ENCODE results near the gene VPS39.
"Not testable (repeated sequence)": the region's sequence is repeated elsewhere in the genome, so short reads cannot be mapped to it uniquely, and the experiment has no call there.

Gene VPS39, protein sequence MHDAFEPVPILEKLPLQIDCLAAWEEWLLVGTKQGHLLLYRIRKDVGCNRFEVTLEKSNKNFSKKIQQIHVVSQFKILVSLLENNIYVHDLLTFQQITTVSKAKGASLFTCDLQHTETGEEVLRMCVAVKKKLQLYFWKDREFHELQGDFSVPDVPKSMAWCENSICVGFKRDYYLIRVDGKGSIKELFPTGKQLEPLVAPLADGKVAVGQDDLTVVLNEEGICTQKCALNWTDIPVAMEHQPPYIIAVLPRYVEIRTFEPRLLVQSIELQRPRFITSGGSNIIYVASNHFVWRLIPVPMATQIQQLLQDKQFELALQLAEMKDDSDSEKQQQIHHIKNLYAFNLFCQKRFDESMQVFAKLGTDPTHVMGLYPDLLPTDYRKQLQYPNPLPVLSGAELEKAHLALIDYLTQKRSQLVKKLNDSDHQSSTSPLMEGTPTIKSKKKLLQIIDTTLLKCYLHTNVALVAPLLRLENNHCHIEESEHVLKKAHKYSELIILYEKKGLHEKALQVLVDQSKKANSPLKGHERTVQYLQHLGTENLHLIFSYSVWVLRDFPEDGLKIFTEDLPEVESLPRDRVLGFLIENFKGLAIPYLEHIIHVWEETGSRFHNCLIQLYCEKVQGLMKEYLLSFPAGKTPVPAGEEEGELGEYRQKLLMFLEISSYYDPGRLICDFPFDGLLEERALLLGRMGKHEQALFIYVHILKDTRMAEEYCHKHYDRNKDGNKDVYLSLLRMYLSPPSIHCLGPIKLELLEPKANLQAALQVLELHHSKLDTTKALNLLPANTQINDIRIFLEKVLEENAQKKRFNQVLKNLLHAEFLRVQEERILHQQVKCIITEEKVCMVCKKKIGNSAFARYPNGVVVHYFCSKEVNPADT
- total RNA-seq = 89.8 to 124 reads per million in 2 donors

DNA sequence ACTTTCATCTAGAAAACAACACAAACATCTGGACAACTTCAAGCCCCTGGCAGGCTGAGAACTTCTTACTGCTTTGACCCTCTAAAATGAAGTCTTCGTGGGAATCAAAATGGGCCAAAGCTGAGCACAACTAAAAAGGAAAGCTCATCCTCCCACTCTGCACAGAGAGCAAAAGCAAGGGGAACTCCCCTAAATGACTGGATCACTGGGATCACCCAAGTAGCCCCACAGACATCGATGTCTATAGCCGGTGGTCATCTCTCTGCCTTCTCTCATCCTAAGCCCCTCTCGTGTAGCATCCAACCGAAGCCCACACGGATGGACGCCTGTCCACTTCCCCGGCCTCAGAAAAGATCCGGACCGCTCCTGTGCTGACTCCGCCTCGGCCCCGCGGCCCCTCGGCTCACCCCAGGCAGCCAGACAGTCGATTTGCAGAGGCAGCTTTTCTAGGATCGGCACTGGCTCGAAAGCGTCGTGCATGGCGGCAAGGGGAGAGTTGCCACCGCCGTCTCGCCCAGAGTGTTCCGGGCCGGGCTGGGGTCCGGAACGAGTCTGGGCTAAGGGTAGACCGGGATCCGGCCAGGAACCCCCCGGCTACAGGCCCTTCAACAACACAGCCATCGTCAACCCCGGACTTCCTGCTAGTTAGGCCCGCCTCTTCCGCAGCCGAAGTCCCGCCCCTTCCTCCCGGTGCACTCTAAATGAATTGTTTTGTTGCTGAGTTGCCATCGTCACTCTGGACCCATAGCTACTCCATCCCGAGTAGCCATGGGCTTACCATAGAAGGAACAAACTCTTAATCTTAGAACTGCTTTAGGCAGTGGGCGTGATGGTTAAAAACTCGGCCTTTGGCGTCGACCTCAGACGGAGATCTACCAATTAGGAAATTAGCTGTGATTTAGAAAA is at the start of gene VPS39:
VPS39 (minus strand) TSS at position 631 of the 906 bp plus-strand sequence; CDS start at position 480, 151 bp downstream.
- peak; percentile 72 for DNase-seq

DNA sequence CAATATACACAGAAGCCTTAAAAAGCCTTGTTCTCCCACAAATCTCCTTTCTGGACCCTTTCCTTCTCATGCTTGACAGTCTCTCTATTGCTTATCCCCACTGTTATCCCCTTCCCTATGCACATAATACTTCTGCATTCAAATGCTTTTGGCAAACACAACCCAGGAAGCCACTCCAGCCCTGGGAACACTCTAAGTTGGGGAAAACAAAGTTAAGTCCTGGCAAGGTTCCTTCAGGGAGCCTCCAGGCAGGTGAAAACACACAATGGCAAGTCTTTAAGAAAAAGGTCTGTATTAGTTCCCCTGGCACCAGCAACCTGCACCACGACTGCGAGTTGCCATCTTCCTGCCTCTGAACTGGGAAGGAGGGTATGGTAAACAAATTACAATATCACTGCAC is 45.2 kb upstream of the VPS39 start:
- no peak for DNase-seq

DNA sequence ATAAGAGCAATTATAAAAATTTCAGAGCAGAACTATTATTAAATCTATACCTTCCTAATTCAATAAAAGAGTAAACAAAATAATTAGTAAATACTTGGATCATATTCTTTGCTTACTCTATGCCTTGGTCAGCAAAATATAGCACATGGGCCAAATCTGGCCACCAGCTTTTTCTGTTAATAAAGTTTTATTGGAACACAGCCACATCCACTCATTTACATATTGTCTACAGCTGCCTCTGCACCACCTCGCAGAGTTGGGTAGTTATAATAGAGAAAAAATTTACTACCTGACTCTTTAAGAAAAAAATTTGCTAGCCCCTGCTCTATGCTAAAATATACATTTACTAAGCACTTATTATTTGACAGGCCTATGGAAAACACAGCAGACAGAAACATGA is 32.7 kb upstream of the VPS39 start:
- no peak for DNase-seq

DNA sequence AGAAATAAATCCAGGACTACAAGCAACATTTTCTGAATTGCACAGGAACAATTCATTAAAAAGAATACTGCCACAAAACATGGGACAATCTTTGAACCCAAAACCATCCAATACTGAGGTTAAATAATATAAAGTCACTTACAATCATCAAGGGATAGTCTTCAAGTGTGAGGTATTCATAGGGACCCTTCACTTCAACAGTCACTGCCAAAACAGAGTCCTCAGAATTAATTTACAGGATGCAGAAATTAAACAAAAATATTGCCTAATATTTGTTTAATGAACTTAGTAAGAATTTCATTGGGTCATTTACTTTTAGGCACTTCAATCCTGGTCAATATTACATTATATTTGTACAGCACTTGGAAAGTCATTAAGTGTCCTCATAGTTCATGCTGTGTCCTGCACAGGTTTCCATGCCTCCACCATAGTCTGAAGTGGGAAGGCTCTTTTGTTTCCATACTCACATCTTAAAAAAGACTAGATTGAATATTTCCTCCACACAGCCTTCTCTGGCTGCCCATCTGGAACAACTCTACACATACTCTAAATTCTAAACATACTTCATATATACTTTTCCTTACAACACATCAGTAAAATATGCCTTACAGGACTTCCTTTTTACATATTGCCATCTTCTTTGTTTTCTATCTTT is 31.6 kb upstream of the VPS39 start:
- DNase-seq = no peak

DNA sequence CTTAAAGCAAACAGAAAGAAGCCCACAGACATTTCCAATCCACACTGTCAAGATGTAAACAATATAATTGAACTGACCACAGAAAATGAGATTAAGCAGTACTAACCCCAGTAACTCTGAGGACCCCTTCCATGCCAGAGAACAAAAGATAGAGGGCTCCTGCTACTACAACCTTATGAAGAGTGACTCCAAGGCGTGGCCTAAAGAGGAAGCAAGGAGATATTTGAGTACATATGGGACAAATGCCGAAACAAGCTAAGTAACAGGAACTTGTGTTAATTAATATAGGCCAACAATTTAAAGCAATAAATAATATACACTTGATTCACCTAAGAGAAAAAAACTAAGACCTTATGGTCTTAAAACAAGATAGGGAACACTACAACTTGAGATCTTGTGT is 25.0 kb upstream of the VPS39 start:
- DNase-seq = no peak

DNA sequence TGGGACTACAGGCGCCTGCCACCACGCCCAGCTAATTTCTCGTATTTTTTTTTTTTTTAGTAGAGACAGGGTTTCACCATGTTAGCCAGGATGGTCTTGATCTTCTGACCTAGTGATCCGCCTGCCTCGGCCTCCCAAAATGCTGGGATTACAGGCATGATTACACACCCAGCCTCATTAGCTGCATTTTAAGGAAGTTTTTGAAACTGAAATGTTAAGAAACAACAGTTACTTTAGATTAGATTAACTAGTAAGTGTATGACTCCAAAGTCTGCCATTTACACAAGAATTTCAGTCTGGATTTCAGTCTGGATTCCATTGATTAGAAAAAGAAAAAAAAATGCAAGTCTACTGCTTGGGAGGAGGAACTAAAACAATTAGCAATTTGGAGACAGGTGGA is 24.5 kb upstream of the VPS39 start:
- DNase-seq = no peak

DNA sequence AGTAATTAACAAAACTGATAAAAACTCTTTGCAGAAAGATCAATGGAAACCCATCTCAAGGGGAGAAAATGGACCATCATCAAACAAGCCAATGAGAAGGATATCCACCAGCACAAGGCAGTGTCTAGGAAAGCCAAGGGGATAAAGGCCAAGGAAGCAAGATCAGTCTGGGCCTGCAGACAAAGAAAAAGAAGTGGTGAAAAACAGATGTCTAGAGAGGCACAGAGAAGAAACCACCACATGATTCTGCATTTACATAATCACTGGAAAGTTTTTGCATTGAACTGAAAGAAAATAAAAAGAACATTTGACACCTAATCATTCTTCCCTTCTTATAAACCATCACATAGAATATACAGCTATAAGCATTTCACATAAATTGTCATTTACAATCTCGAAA is 23.0 kb upstream of the VPS39 start:
- no peak for DNase-seq

DNA sequence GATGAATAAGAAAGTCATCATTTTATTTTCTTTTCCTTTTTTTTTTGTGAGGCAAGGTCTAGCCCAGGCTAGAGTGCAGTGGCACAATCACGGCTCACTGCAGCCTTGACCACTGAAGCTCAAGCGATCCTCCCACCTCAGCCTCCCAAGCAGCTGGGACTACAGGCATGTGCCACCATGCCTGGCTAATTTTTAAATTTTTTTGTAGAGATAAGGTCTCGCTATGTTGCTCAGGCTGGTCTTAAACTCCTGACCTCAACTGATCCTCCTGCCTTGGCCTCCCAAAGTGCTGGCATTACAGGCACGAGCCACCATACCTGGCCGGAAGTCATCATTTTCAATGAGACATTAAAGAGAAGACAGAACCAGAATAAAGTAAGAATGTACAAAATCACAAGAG is 20.9 kb upstream of the VPS39 start:
- DNase-seq = not testable (repeated sequence)

DNA sequence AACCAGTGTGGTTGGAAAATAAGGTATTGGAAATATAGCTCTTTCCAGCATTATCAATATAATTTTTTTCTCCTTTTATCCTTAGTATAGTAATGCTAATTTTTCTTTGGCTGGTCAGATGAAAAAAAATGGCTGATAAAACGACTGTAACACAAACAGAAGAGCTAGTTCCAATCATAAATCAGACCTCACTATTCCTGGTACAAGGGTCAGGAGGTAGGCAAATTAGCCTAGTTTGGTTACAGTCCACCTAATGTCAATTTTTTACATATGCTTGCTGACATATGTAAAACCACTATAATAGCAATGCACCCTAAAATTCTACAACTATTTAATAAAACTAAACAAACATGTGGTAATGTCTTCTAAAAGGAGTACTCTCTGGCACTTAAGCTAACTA is 19.9 kb upstream of the VPS39 start:
- no peak for DNase-seq

DNA sequence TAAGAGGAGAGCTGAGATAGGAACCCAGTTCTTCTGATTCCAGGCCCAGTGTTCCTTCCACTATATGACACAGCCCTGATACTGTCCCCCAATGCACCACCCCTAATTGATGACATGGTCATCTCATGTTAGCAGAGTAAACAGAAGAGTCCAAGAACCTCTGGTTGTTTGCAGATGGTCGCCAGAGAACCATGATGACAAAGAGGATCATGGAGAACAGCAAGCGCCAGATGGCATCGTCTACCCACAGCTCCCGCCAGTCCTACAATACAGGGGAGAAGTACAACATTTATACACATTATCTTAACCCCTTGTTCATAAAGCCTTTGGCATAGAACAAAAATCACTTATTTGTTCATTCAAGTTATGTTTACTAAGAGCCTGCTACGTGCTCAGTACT is 18.5 kb upstream of the VPS39 start:
- no peak for DNase-seq

DNA sequence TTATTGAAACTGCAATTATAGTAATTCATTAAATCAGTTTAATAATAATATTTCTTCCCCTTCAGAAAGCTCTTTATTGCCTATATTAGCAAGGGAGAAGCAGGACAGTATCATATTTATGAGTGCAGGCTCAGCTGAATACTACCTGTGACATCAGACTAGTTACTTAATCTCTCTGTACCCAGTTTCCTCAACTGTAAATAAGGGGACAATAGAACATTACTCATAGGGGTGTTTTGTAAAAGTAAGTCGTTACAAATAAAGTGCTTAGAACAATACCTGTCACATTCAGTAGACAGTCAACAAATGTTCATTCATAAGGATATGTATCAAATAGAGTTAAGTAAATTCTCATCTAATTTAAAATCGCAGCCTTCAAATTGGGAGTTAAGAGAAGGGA is 12.1 kb upstream of the VPS39 start:
- DNase-seq = no peak

DNA sequence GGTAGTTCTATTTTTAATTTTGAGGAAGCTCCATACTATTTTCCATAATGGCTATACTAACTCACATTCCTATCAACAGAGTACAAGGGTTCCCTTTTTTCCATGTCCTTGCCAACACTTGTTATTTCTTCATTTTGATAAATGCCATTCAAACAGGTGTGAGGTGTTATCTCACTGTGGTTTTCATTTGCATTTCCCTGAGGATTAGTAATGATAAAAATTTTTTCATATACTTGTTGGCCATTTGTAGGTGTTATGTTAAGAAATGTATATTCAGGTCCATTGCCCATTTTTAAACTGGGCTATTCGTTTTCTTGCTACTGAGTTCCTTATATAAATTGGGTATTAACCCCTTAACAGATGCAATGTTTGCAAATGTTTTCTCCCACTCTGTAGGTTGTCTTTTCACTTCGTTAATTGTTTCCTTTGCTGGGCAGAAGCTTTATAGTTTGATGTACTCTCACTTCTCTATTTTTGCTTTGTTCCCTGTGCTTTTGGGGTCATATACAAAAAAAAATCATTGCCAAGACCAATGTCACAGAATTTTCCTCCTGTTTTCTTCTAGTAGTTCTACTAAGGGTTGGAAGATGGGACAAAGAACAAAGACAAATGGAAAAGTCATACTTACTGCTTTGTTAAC is 11.0 kb upstream of the VPS39 start:
- no peak for DNase-seq

DNA sequence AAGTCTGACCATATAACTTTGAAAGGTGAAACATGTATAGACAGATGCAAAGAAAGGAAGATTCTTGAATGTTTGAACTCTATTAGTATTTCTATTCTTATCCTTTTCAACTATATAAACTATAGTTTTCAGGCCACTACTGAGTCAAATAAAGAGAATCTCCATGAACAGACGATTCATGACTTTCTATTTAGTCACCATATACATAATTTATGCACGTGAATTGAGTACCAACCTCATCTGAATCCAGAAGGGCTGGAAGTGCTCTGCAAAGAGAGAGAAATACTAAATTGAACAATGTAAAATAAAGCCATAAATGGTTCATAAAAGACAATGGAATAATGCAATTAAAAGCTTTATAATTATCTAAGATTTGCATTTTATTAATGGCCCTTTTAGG is 9.5 kb upstream of the VPS39 start:
- no peak for DNase-seq

DNA sequence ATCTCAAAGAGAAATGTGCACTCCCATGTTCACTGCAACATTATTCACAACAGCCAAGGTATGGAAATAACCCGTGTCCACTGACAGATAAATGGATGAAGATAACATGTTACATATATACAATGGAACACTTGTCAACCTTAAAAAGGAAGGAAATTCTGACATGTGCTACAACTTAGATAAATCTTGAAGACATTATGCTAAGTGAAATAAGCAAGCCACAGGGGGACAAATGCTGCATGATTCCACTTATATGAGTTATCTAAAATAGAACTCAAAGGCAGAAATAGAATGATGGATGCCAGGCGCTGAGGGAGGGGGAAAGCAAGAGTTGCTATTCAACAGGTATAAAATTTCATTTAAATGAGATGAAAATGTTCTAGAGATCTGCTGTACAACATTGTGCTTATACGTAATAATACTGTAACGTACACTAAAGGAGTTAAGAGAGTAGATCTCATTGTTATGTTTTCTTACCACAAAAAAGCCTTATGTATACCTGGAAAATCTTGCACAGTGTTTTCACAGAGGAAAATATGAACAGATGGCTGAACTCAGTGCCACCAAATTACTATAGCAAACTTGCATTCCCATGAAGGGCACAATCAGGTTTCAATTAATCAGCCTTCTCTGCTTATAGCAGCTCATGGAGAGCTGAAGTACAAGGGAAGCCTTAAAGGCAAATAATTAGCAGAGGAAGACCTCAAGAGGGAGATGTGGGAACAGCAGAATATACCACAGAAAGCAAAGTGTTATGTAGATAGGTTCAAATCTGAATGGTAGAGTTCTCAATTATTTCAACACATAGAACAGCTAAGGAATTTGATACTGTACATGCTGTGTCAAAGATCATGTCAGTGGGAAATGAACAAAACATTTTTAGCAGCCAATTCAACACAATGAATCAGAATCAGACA is 8.1 kb upstream of the VPS39 start:
- no peak for DNase-seq

DNA sequence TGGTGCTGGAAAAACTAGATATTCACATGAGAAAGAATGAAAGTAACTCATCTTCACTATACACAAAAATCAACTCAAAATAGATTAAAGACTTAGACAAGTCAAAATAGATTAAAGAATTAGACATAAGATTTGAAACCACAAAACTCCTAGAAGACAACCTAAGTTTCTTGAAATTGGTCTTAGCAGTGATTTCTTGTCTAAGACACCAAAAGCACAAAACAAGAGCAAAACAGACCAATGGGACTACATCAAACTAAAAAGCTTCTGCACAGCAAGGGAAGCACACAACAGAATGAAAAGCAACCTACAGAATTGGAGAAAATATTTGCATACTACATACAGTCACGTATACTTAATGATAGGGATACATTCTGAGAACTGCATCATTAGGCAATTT is 6.5 kb upstream of the VPS39 start:
- DNase-seq = no peak

DNA sequence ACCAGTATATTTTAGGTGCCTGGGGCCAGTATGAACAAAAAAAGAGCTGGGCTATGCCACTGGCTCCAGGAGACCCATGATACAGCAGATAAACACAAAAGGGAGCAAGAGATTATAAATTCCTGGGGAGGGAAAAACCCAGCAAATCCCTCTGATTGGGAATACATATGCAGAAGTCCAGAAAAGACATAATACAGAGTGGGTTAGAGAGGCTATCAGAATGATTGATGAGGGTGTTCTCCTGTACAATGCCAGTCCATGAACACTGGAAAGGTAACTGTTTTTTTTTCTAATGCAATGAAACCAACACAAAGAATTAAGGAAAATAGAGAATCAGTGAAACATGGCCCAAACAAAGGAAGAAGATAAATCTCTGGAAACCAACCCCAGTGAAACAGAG is 5.4 kb upstream of the VPS39 start:
- DNase-seq = no peak

DNA sequence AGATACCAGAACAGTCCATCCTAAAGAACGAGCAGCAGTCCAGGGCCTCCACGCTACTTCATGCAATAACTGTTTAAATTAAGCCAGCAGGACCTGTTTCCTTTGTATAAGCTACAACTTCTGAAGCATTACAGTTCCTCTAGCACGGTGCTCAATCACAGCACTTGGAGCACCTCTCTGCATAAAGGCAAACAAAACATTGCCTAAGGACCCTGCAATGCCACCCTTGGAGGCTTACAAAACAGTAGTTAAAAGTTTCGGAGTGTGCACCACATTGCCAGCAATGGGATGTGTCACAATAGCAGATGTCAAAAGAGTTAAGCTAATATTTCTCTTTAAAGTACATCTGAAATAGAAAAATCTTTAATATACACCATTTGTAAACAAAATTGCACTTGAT is 2.6 kb upstream of the VPS39 start:
- DNase-seq = no peak

DNA sequence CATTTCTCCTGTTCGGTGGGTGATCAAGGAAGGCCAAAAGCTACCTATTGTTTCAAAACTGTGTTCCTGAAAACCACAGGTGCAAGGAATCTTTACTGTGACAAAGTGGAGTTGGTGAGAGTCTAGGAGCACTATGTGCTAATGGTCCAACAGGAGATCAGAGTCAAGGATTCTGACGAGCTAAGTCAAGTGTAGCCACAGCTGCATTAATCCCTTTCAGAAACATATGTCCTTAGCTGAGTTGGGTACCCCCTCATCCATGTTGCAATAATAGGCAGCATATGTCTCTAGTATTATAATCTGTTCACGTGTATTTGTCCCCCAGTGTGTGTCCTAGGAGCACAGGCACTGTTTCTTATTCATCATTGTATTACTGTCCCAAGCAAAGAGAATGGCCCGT is 1.7 kb downstream of the VPS39 start:
- DNase-seq = no peak

DNA sequence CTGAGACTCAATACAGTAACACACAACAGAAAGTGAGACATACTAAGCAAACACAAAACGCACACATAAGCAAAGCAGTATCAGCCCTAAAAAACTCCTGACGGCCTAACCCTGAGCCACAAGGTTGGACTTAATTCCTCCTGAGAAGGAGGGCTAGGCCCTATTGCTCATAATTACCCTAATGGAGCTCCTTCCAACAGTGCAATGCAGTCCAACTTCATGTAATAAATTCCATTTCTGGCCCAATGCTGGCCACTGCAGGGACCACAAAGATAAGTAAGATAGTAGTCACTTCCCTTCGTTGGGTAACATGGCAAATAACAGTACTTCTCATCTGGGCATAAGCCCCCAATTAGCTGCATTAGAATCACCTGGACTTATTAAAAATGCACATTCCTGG is 4.2 kb downstream of the VPS39 start:
- no peak for DNase-seq

DNA sequence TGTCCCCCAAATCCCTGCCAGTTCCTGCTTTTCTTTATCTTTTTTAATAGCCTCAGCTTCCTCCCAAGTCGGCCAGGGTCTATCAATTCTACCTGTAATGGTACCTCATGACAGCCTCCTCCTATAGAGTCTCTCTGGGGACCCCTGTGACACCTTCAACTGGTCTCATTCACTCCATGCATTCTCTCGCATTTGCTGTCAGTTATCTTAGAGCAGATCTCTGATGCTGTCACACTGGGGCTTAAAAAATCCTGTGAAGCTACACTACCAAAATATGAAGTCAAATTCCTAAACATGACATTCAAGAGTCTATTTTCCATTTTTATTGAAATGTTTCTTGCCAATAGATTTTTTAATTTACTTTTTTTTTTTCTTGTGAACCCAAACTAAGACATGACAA is 5.5 kb downstream of the VPS39 start:
- DNase-seq = no peak

DNA sequence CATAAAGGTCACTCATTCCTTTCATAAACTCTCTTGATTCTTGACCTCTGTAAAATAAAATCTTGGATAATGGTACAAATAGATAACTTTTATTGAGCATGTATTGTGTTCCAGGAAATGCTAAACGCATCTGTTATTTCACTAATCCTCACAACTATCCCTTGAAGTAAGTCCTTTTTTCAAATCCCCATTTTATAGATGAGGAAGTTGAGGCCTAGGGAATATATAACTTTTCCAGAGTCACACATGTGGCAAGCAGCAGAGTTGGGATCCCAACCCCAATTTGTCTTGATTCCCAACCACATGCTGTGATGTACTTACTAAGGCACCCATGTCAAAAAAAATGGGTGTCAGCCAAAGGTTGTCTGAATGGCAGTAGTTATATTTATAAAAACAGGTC is 6.3 kb downstream of the VPS39 start:
- DNase-seq = no peak
